Upper lobe of left lung (tissue), 6 donors: ENCODE results near the gene S100A9. TPM values are rescaled to one million over a fixed set of nuclear protein-coding genes. Genes with fewer than 3 reads are reported as not detected.
A peak's percentile ranks its signal among the peaks of the same experiment; 100 is the strongest.

ENCODE experiments used
- ATAC-seq, 2 donors: fragments of 200-7000 bp; cut with Tn5 transposase; one replicate each; pipeline ENCODE4 v1.9.1; 2022; ENCODE audit warnings: mild to moderate bottlenecking in 2 of 2, moderate library complexity in 2 of 2; ENCODE audit not compliant: low FRiP score in 2 of 2
- DNase-seq, 2 donors: peaks; one replicate each; pipeline ENCODE4 v3.0.0-alpha.2; 2019 to 2020
- H3K27ac ChIP-seq, 4 donors: fragments of 200-600 bp; sonication (generic); one replicate each; pipeline ENCODE4 v1.5.1; 2016 to 2019
- H3K27me3 ChIP-seq, 4 donors: fragments of 200-600 bp; sonication (generic); one replicate each; pipeline ENCODE4 v1.5.1; 2017 to 2019
- H3K36me3 ChIP-seq, 4 donors: fragments of 200-600 bp; sonication (generic); one replicate each; pipeline ENCODE4 v1.5.1; 2016 to 2019
- H3K4me1 ChIP-seq, 4 donors: fragments of 200-600 bp; sonication (generic); one replicate each; pipeline ENCODE4 v1.5.1; 2018 to 2019
- H3K4me3 ChIP-seq, 4 donors: fragments of 200-600 bp; sonication (generic); one replicate each; pipeline ENCODE4 v1.5.1; 2017 to 2019; ENCODE audit warnings: mild to moderate bottlenecking in 2 of 4, moderate library complexity in 1 of 4
- H3K9me3 ChIP-seq, 4 donors: fragments of 200-600 bp; sonication (generic); one replicate each; pipeline ENCODE4 v1.5.1; 2018 to 2019
- EP300 ChIP-seq, 4 donors: sonication (generic); formaldehyde crosslinking; IDR thresholded peaks; one replicate each; pipeline ENCODE4 v1.5.1; 2017; ENCODE audit warnings: antibody characterized with exemption in 4 of 4, control low read depth in 2 of 4
- POLR2A ChIP-seq, 4 donors: fragments of 450-650 bp; IDR thresholded peaks; one replicate each; pipeline ENCODE4 v1.5.1; 2016 to 2017; ENCODE audit warnings: antibody characterized with exemption in 4 of 4, mild to moderate bottlenecking in 2 of 4
- POLR2AphosphoS5 ChIP-seq, 2 donors: sonication (generic); formaldehyde crosslinking; IDR thresholded peaks; one replicate each; pipeline ENCODE4 v1.5.1; 2017; ENCODE audit warnings: antibody characterized with exemption in 2 of 2
- WGBS, 2 donors: methylation state at CpG; one replicate each; pipeline ENCODE4 v1.1.5; 2017 to 2018; 5-methylcytosine and 5-hydroxymethylcytosine counted together
- total RNA-seq, 6 donors: library from RNA; depleted of rRNA in 4 of 6; stranded (reverse); fragments of >200 nt in 4 of 6; gene quantifications; one replicate each; pipeline versions ENCODE4 v1.1.0 to v1.2.1, GENCODE V29; 2016 to 2021
- TF ChIP-seq, protein P1 (sequence below), 6 experiments: fragments of 450-650 bp in 4 of 6; fragments of 200-600 bp in 2 of 6; sonication (generic) in 2 of 6; IDR thresholded peaks; one replicate each; pipeline ENCODE4 v1.5.1; 2016 to 2019; ENCODE audit warnings: antibody characterized with exemption in 6 of 6
- donor health status: DM: no; HTN: no; CAD: no; lungs with moderate emphysema.
- donor health status: DM: no; HTN: yes; CAD: no; lungs with severe emphysema.

S100A9 gene
- total RNA-seq, 6 donors from 2014 or later, result 133 to 1,125 (median 606) TPM

DNA sequence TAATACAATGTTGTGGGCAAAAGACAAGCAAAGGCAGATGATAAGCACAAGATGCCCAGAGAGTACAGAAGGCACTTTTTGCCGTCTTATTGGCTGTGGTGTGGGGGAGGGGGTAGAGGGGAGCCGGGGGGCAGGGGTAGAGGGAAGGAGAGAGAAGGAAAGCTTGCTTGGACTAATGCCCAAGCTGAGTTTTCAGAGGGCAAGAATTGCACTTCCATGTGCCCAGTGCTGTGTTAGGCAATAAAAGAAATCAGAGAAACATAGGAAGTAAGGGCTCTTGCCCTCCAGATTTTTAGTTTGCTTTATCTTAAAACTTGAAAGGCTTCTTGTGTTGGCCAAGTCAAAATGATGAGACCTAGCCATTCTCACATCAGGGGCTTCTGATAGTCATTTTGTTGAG lies 9.4 kb downstream of the S100A9 start:
- H3K27ac ChIP-seq, result peak overlapping the region in 3 of 4 donors; percentile 4 to 60 (median 10)

DNA sequence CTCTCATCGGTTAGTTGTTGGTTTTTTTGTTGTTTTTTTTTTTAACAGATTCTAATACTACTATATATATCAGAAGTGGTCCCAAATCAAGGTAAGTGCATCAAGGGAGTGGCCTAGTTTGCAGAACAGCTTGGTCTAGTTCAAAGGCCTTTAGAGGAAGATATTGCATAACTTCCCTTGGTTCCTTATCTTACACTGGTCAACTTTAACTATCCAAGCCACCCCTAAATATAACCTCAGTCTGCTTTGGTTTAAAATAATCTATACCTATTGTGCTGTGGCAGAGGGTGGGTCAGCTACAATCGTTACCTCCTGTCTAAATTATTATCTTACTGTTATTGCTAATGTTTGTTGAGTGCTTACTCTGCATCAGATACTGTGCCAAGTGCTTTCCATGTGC lies 10.8 kb downstream of the S100A9 start:
- no peak for TF ChIP-seq EP300 (IDR thresholded peaks at IDR 0.05)
- TF ChIP-seq POLR2A (IDR thresholded peaks at IDR 0.05), result no peak
- TF ChIP-seq, protein P1, sequence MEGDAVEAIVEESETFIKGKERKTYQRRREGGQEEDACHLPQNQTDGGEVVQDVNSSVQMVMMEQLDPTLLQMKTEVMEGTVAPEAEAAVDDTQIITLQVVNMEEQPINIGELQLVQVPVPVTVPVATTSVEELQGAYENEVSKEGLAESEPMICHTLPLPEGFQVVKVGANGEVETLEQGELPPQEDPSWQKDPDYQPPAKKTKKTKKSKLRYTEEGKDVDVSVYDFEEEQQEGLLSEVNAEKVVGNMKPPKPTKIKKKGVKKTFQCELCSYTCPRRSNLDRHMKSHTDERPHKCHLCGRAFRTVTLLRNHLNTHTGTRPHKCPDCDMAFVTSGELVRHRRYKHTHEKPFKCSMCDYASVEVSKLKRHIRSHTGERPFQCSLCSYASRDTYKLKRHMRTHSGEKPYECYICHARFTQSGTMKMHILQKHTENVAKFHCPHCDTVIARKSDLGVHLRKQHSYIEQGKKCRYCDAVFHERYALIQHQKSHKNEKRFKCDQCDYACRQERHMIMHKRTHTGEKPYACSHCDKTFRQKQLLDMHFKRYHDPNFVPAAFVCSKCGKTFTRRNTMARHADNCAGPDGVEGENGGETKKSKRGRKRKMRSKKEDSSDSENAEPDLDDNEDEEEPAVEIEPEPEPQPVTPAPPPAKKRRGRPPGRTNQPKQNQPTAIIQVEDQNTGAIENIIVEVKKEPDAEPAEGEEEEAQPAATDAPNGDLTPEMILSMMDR (IDR thresholded peaks at IDR 0.05), result no peak
- TF ChIP-seq POLR2AphosphoS5 (IDR thresholded peaks at IDR 0.05), result no peak
- Histone ChIP-seq H3K4me1 (peaks cover 0 to 9% (median 4%) of the 10 kb centered on the region in 4 donors), H3K9me3 (no peaks in the 10 kb centered on the region), H3K27ac (peak overlapping the region in 2 of 4 donors; percentile 20 to 60), H3K27me3 (no peaks in the 10 kb centered on the region), H3K4me3 (no peak overlapping the region), H3K36me3 (no peaks in the 10 kb centered on the region)
- ATAC-seq (peak in 1 of 2 donors; percentile 40), DNase-seq (no peak)
- WGBS, 2 donors, result 45 to 54% methylated on average over 2 of the region's 2 CpGs

More for the DNA sequence above, 9.4 kb downstream of the S100A9 start:
- Histone ChIP-seq H3K4me3 (no peak overlapping the region), H3K27me3 (no peaks in the 10 kb centered on the region), H3K4me1 (peaks cover 0 to 9% (median 4%) of the 10 kb centered on the region in 4 donors), H3K36me3 (no peaks in the 10 kb centered on the region), H3K9me3 (no peaks in the 10 kb centered on the region)
- TF ChIP-seq, protein P1 (IDR thresholded peaks at IDR 0.05), result no peak
- TF ChIP-seq POLR2A (IDR thresholded peaks at IDR 0.05), result no peak
- TF ChIP-seq EP300 (IDR thresholded peaks at IDR 0.05), result no peak
- no peak for TF ChIP-seq POLR2AphosphoS5 (IDR thresholded peaks at IDR 0.05)
- DNase-seq (no peak), ATAC-seq (no peak)
- 56 to 71% methylated on average over 2 of the region's 2 CpGs for WGBS, 2 donors

DNA sequence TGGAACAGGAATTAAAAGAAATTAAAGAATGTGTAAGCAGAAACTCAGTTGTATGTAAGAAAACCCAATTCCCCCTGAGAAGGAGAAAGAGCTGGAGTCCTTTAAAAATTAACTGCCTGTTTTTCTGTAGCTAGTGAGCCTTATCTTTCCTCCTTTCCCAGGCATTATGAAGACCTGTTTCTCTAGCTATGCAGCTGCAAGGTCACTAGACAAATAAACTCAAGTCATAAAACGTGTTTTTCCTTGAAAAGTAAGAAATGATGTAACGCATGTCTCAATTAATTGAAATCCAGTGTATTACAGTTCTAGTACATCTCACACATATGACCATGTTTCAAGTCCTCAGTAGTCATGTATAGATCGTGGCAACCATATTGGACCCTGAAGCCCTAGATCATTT lies 12.5 kb downstream of the S100A9 start:
- ATAC-seq, result no peak
- TF ChIP-seq POLR2A (IDR thresholded peaks at IDR 0.05), result no peak
- TF ChIP-seq, protein P1 (IDR thresholded peaks at IDR 0.05), result no peak
- TF ChIP-seq POLR2AphosphoS5 (IDR thresholded peaks at IDR 0.05), result no peak
- TF ChIP-seq EP300 (IDR thresholded peaks at IDR 0.05), result no peak
- 70 to 74% methylated on average over 3 of the region's 3 CpGs for WGBS, 2 donors
- H3K4me1 ChIP-seq, result peaks cover 0 to 9% (median 6%) of the 10 kb centered on the region in 4 donors
- H3K36me3 ChIP-seq, result no peaks in the 10 kb centered on the region
- no peak overlapping the region for H3K4me3 ChIP-seq
- H3K9me3 ChIP-seq, result no peaks in the 10 kb centered on the region
- no peak overlapping the region for H3K27ac ChIP-seq
- DNase-seq, result no peak
- no peaks in the 10 kb centered on the region for H3K27me3 ChIP-seq

DNA sequence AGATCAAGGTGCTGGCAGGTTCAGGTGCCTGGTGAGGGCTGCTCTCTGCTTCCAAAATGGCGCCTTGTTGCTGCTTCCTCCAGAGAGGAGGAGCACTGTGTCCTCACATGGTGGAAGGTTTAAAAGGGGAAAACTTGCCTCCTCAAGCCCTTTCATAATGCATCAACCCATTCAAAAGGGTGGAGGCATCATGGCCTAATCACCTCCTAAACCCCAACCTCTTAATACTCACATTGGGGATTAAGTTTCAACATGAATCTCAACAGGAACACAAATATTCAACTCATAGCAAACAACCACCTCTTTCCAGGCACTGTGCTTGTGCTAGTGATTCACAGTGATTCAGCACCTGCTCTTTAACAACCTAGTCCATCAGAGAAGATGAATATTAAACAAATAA lies 13.6 kb downstream of the S100A9 start:
- no peaks in the 10 kb centered on the region for H3K9me3 ChIP-seq
- peaks cover 0 to 18% (median 9%) of the 10 kb centered on the region in 4 donors for H3K4me1 ChIP-seq
- TF ChIP-seq, protein P1 (IDR thresholded peaks at IDR 0.05), result no peak
- no peak for TF ChIP-seq POLR2A (IDR thresholded peaks at IDR 0.05)
- 71 to 88% methylated on average over 1 of the region's 1 CpG for WGBS, 2 donors
- ATAC-seq (no peak), DNase-seq (no peak)
- H3K27me3 ChIP-seq, result no peaks in the 10 kb centered on the region
- no peaks in the 10 kb centered on the region for H3K36me3 ChIP-seq
- peak overlapping the region in 1 of 4 donors; percentile 54 for H3K27ac ChIP-seq
- no peak overlapping the region for H3K4me3 ChIP-seq

DNA sequence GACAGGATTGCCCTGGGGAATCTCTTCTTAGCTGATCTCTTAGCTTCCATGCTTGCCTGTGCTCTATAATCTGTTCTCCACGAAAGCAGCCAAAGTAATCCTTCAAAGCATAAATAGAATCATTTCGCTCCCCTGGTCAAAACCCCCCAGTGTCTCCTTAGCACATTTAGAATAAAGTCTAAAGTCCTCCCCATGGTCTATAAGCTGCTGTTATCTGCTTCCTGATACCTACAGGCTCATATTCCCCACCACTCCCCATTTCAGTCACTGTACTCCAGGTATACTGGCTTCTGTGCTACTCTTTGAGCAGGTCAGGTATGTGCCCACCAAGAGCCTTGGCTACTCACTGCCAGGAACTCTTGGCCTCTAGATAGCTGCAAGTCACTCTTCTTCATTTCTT lies 14.9 kb downstream of the S100A9 start:
- DNase-seq (no peak), ATAC-seq (no peak)
- H3K4me1 ChIP-seq, result peaks cover 0 to 13% (median 9%) of the 10 kb centered on the region in 4 donors
- H3K27ac ChIP-seq, result no peak overlapping the region
- no peaks in the 10 kb centered on the region for H3K36me3 ChIP-seq
- WGBS, 2 donors, result 91 to 94% methylated on average over 2 of the region's 2 CpGs
- no peaks in the 10 kb centered on the region for H3K27me3 ChIP-seq
- no peak overlapping the region for H3K4me3 ChIP-seq
- H3K9me3 ChIP-seq, result no peaks in the 10 kb centered on the region
- TF ChIP-seq POLR2AphosphoS5 (IDR thresholded peaks at IDR 0.05) (no peak), EP300 (IDR thresholded peaks at IDR 0.05) (no peak), POLR2A (IDR thresholded peaks at IDR 0.05) (no peak)
- TF ChIP-seq, protein P1 (IDR thresholded peaks at IDR 0.05), result no peak
